Activated CD4-positive, alpha-beta T cell treated with anti-CD3 and anti-CD28 coated beads, Interleukin-2, amount 10 ng/mL, durations not matched to agents 7 days and 5 days (primary cell): ENCODE data around the gene CAMK2G. TPM values are rescaled to one million over a fixed set of nuclear protein-coding genes. Genes with fewer than 3 reads are reported as not detected.

Experiments used
- total RNA-seq, 2 experiments: library from RNA; stranded (reverse); gene quantifications; one replicate each; pipeline ENCODE4 v1.2.3, GENCODE V29; 2021

The CAMK2G gene
- total RNA-seq, 2 experiments from 2014 or later, result 54.4 to 55.8 TPM

Other genes with a start within 250 kb of the CAMK2G start
- gene MYOZ1, start 233.1 kb downstream of the CAMK2G start, total RNA-seq, result not detected
- not detected for gene SYNPO2L, start 218.5 kb downstream of the CAMK2G start, total RNA-seq
- gene AGAP5, start 176.4 kb downstream of the CAMK2G start, total RNA-seq, result 10 to 100 TPM in 1 of 2 experiments, 1 to 10 TPM in 1; 8.9 to 10.2 TPM
- 10 to 100 TPM; 93.1 to 93.2 TPM for gene SEC24C, start 130.2 kb downstream of the CAMK2G start, total RNA-seq
- 10 to 100 TPM; 22.3 to 27.4 TPM for gene CHCHD1, start 92.5 kb downstream of the CAMK2G start, total RNA-seq
- gene ZSWIM8, start 88.9 kb downstream of the CAMK2G start, total RNA-seq, result 10 to 100 TPM; 79.2 to 87.3 TPM
- 10 to 100 TPM; 53.0 to 61.8 TPM for gene NDST2, start 63.0 kb downstream of the CAMK2G start, total RNA-seq
- under 1 TPM; 0.89 to 0.96 TPM for gene PLAU, start 36.6 kb upstream of the CAMK2G start, total RNA-seq
- gene VCL, start 123.6 kb upstream of the CAMK2G start, total RNA-seq, result 10 to 100 TPM; 75.5 to 86.4 TPM